HG03139 (cell line): ENCODE data around the gene DERA.
"Not testable (repeated sequence)": the region's sequence is repeated elsewhere in the genome, so short reads cannot be mapped to it uniquely, and the experiment has no call there.

Source experiments
- ATAC-seq: cut with Tn5 transposase; IDR thresholded peaks from one replicate; pipeline ENCODE4 v1.9.1; 2021; ENCODE audit not compliant: unreplicated experiment

DERA gene

GRCh38 chr12:15956413-15957185 is 45.5 kb downstream of the DERA start:
- ATAC-seq, result no peak

GRCh38 chr12:15962760-15963159 is 51.6 kb downstream of the DERA start:
- no peak for ATAC-seq

GRCh38 chr12:15963271-15963670 is 52.1 kb downstream of the DERA start:
- ATAC-seq, result no peak

- ATAC-seq, result no peak
These were observed 55.3 kb downstream of the DERA start for GRCh38 chr12:15966426-15966825.

- ATAC-seq, result not testable (repeated sequence)
These were observed 55.9 kb downstream of the DERA start for GRCh38 chr12:15967053-15967452.

GRCh38 chr12:15971211-15971610 is 60.1 kb downstream of the DERA start:
- no peak for ATAC-seq

- ATAC-seq, result no peak
These were observed 61.8 kb downstream of the DERA start for GRCh38 chr12:15972894-15973293.

- ATAC-seq, result no peak
These were observed 67.1 kb downstream of the DERA start for GRCh38 chr12:15977999-15978951.

- ATAC-seq, result peak; percentile 67
These were observed 68.3 kb downstream of the DERA start for GRCh38 chr12:15979096-15980092.

- no peak for ATAC-seq
These were observed 70.9 kb downstream of the DERA start for GRCh38 chr12:15982071-15982470.

- ATAC-seq, result no peak
These were observed 71.3 kb downstream of the DERA start for GRCh38 chr12:15982471-15982870.

GRCh38 chr12:15982921-15983320 is 71.8 kb downstream of the DERA start:
- ATAC-seq, result no peak

- ATAC-seq, result no peak
These were observed 73.1 kb downstream of the DERA start for GRCh38 chr12:15984097-15984800.

- ATAC-seq, result no peak
These were observed 73.8 kb downstream of the DERA start for GRCh38 chr12:15984963-15985362.

- no peak for ATAC-seq
These were observed 76.6 kb downstream of the DERA start for GRCh38 chr12:15987696-15988095.

GRCh38 chr12:15988983-15989755 is 78.0 kb downstream of the DERA start:
- ATAC-seq, result no peak

GRCh38 chr12:15995801-15996200 is 84.7 kb downstream of the DERA start:
- ATAC-seq, result no peak

GRCh38 chr12:15996254-15996653 is 85.1 kb downstream of the DERA start:
- ATAC-seq, result no peak

GRCh38 chr12:15996948-15997347 is 85.8 kb downstream of the DERA start:
- ATAC-seq, result no peak
